H9 (cell line): ENCODE results near the gene CCL3. TPM values are rescaled to one million over a fixed set of nuclear protein-coding genes. Genes with fewer than 3 reads are reported as not detected.

ENCODE experiments used
- DNase-seq: peaks from one replicate; pipeline ENCODE4 v3.0.0-alpha.2; 2017
- H2AFZ ChIP-seq: one replicate; pipeline ENCODE4 v1.6.1; 2013; ENCODE audit warnings: mild to moderate bottlenecking, low read length, control low read depth, moderate library complexity
- H2AK5ac ChIP-seq: 2 replicates; pipeline ENCODE4 v1.6.1; 2013; ENCODE audit warnings: low read length, control low read depth, mixed read lengths; ENCODE audit not compliant: insufficient read length
- H2BK120ac ChIP-seq: one replicate; pipeline ENCODE4 v1.6.1; 2013; ENCODE audit warnings: low read depth, mild to moderate bottlenecking, low read length, control low read depth, inconsistent platforms; ENCODE audit not compliant: poor library complexity, severe bottlenecking
- H2BK12ac ChIP-seq: 2 replicates; pipeline ENCODE4 v1.6.1; 2013; ENCODE audit warnings: low read length, control low read depth, mixed read lengths, low read depth; ENCODE audit not compliant: insufficient read length
- H2BK15ac ChIP-seq: 2 replicates; pipeline ENCODE4 v1.6.1; 2013; ENCODE audit warnings: low read depth, low read length, control low read depth
- H2BK20ac ChIP-seq: one replicate; pipeline ENCODE4 v1.6.1; 2013; ENCODE audit warnings: low read depth, mild to moderate bottlenecking, low read length, control low read depth, inconsistent platforms; ENCODE audit not compliant: poor library complexity, severe bottlenecking
- H2BK5ac ChIP-seq: 2 replicates; pipeline ENCODE4 v1.6.1; 2013; ENCODE audit warnings: low read length, control low read depth, mixed read lengths; ENCODE audit not compliant: insufficient read length
- H3K14ac ChIP-seq: 2 replicates; pipeline ENCODE4 v1.6.1; 2013; ENCODE audit warnings: low read length, control low read depth; ENCODE audit not compliant: insufficient read depth
- H3K18ac ChIP-seq: 2 replicates; pipeline ENCODE4 v1.6.1; 2013; ENCODE audit warnings: low read depth, mild to moderate bottlenecking, mixed read lengths, low read length, control low read depth; ENCODE audit not compliant: insufficient read length
- H3K23ac ChIP-seq: 2 replicates; pipeline ENCODE4 v1.6.1; 2013; ENCODE audit warnings: low read length, control low read depth, mixed read lengths, low read depth; ENCODE audit not compliant: insufficient read length
- H3K23me2 ChIP-seq: 2 replicates; pipeline ENCODE4 v1.6.1; 2013; ENCODE audit warnings: low read depth, mild to moderate bottlenecking, mixed read lengths, low read length, control low read depth; ENCODE audit not compliant: insufficient read length, poor library complexity, severe bottlenecking
- H3K27ac ChIP-seq: 2 replicates; pipeline ENCODE4 v1.5.1; 2013; ENCODE audit warnings: low read length, control low read depth, mixed read lengths, low read depth; ENCODE audit not compliant: insufficient read length
- H3K27me3 ChIP-seq: 2 replicates; pipeline ENCODE4 v1.6.1; 2013; ENCODE audit warnings: low read length, control low read depth, inconsistent platforms; ENCODE audit not compliant: insufficient read depth
- H3K4ac ChIP-seq: 2 replicates; pipeline ENCODE4 v1.6.1; 2013; ENCODE audit warnings: low read depth, mild to moderate bottlenecking, control low read depth, inconsistent platforms, low read length, moderate library complexity
- H3K4me1 ChIP-seq: 2 replicates; pipeline ENCODE4 v1.6.1; 2013; ENCODE audit warnings: low read length, control low read depth, inconsistent platforms; ENCODE audit not compliant: insufficient read depth
- H3K4me2 ChIP-seq: 2 replicates; pipeline ENCODE4 v1.6.1; 2013; ENCODE audit warnings: low read length, control low read depth, mixed read lengths; ENCODE audit not compliant: insufficient read length, insufficient read depth
- H3K56ac ChIP-seq: 2 replicates; pipeline ENCODE4 v1.6.1; 2013; ENCODE audit warnings: low read depth, mild to moderate bottlenecking, mixed read lengths, low read length, control low read depth; ENCODE audit not compliant: insufficient read length
- H3K79me1 ChIP-seq: 2 replicates; pipeline ENCODE4 v1.6.1; 2013; ENCODE audit warnings: low read depth, mild to moderate bottlenecking, moderate library complexity, low read length, control low read depth, inconsistent platforms; ENCODE audit not compliant: insufficient read depth, poor library complexity, severe bottlenecking
- H3K79me2 ChIP-seq: 2 replicates; pipeline ENCODE4 v1.6.1; 2013; ENCODE audit warnings: low read length, control low read depth, inconsistent platforms; ENCODE audit not compliant: insufficient read depth
- H3K9ac ChIP-seq: 2 replicates; pipeline ENCODE4 v1.6.1; 2013; ENCODE audit warnings: low read length, control low read depth, mixed read lengths; ENCODE audit not compliant: insufficient read length; ENCODE audit errors: extremely low read depth
- H3K9me3 ChIP-seq: one replicate; pipeline ENCODE4 v1.6.1; 2013; ENCODE audit warnings: low read depth, low read length, inconsistent platforms; ENCODE audit not compliant: control insufficient read depth
- H3T11ph ChIP-seq: one replicate; pipeline ENCODE4 v1.6.1; 2013; ENCODE audit warnings: mild to moderate bottlenecking, low read length, control low read depth, inconsistent platforms
- H4K20me1 ChIP-seq: one replicate; pipeline ENCODE4 v1.6.1; 2013; ENCODE audit not compliant: control insufficient read depth, insufficient read length, insufficient read depth
- H4K5ac ChIP-seq: 2 replicates; pipeline ENCODE4 v1.6.1; 2013; ENCODE audit warnings: low read depth, mild to moderate bottlenecking, mixed read lengths, low read length, control low read depth; ENCODE audit not compliant: insufficient read length
- H4K8ac ChIP-seq: replicated peaks from 2 replicates; pipeline ENCODE4 v1.6.1; 2013; ENCODE audit warnings: low read length, control low read depth, mixed read lengths, low read depth; ENCODE audit not compliant: insufficient read length
- H4K91ac ChIP-seq: 2 replicates; pipeline ENCODE4 v1.6.1; 2013; ENCODE audit warnings: low read depth, mild to moderate bottlenecking, moderate library complexity, mixed read lengths, low read length, control low read depth; ENCODE audit not compliant: insufficient read length
- H3K27ac Mint-ChIP-seq, 3 experiments: 2 replicates in 2 of 3; 3 replicates in 1 of 3; pipeline ENCODE4 v1.8.0; 2020 to 2021; ENCODE audit warnings: mixed read lengths in 3 of 3, mild to moderate bottlenecking in 1 of 3, moderate library complexity in 1 of 3
- H3K27me3 Mint-ChIP-seq: 2 replicates; pipeline ENCODE4 v1.8.0; 2021; ENCODE audit warnings: low read depth, mild to moderate bottlenecking, moderate library complexity, mixed read lengths
- H3K36me3 Mint-ChIP-seq, 3 experiments: 2 replicates in 2 of 3; 3 replicates in 1 of 3; pipeline ENCODE4 v1.8.0; 2020 to 2021; ENCODE audit warnings: low read depth in 3 of 3, mixed read lengths in 3 of 3; ENCODE audit not compliant: insufficient read depth in 1 of 3
- H3K4me1 Mint-ChIP-seq, 2 experiments: 2 replicates each; pipeline ENCODE4 v1.8.0; 2020; ENCODE audit warnings: mixed read lengths in 2 of 2
- H3K4me3 Mint-ChIP-seq, 2 experiments: 2 replicates in 1 of 2; 3 replicates in 1 of 2; pipeline ENCODE4 v1.8.0; 2020 to 2021; ENCODE audit warnings: mild to moderate bottlenecking in 2 of 2, mixed read lengths in 2 of 2, moderate library complexity in 1 of 2
- H3K9me3 Mint-ChIP-seq, 2 experiments: 2 replicates in 1 of 2; 3 replicates in 1 of 2; pipeline ENCODE4 v1.8.0; 2020; ENCODE audit warnings: mild to moderate bottlenecking in 2 of 2, mixed read lengths in 2 of 2, moderate library complexity in 1 of 2
- CTCF ChIP-seq: fragments of 200-600 bp; sonication (generic); conservative IDR thresholded peaks from 3 replicates; pipeline ENCODE4 v1.8.0; 2021; ENCODE audit warnings: antibody characterized with exemption, mild to moderate bottlenecking
- WGBS: extraction: QIAGEN DNeasy Blood & Tissue Kit; methylation state at CpG from one replicate; pipeline ENCODE4 v1.1.7; 2013; ENCODE audit warnings: missing lambda C conversion rate, low lambda C conversion rate, mixed read lengths; ENCODE audit not compliant: insufficient read length; ENCODE audit errors: extremely low coverage; 5-methylcytosine and 5-hydroxymethylcytosine counted together
- total RNA-seq: library from RNA; stranded (reverse); gene quantifications from 2 replicates; pipeline ENCODE4 v1.2.1, GENCODE V29; 2021

CCL3 gene
- total RNA-seq, 1 experiment from 2014 or later = not detected

- Mint-ChIP-seq H3K36me3 (0 out of 7 replicates have a peak, but pooled peaks cover 0 to 2% (median 0%) of the 10 kb centered on the region in 3 experiments), H3K27ac (no peak within 1 kb of the TSS; a peak in 1 of 7 replicates), H3K27me3 (peaks cover 2% of the 10 kb centered on the region), H3K4me3 (no peak within 1 kb of the TSS), H3K4me1 (peaks cover 0 to 3% of the 10 kb centered on the region in 2 experiments; a peak in 1 of 4 replicates), H3K9me3 (no peaks in the 10 kb centered on the region; a peak in 3 of 5 replicates)
- Histone ChIP-seq H3T11ph (no peak within 1 kb of the TSS), H3K79me1 (no peaks in the 10 kb centered on the region), H3K79me2 (no peaks in the 10 kb centered on the region), H3K9me3 (no peaks in the 10 kb centered on the region), H3K4ac (no peak within 1 kb of the TSS), H4K8ac (no peak within 1 kb of the TSS), H3K18ac (no peak within 1 kb of the TSS), H3K23ac (no peak within 1 kb of the TSS), H3K9ac (no peak within 1 kb of the TSS), H2BK12ac (no peak within 1 kb of the TSS), H3K4me2 (no peak within 1 kb of the TSS), H3K4me1 (no peaks in the 10 kb centered on the region), H4K20me1 (no peaks in the 10 kb centered on the region), H3K14ac (no peak within 1 kb of the TSS; the same call in 1 of the 2 replicates), H2AK5ac (no peak within 1 kb of the TSS), H4K91ac (no peak within 1 kb of the TSS), H3K23me2 (no peaks in the 10 kb centered on the region), H2BK5ac (no peak within 1 kb of the TSS), H2AFZ (no peak within 1 kb of the TSS), H2BK15ac (no peak within 1 kb of the TSS), H2BK20ac (no peak within 1 kb of the TSS), H2BK120ac (no peak within 1 kb of the TSS), H4K5ac (no peak within 1 kb of the TSS), H3K27me3 (no peaks in the 10 kb centered on the region), H3K56ac (no peak within 1 kb of the TSS), H3K27ac (no peak within 1 kb of the TSS)
- no peak for TF ChIP-seq CTCF
- no peak for DNase-seq
- WGBS = no CpG with 5 or more reads among the region's 5 CpGs
Measured at GRCh38 chr17:36063786-36064541, 26.0 kb downstream of the CCL3 start, which contains the start of gene CCL18. TSS of gene CCL18 (plus strand) at chr17:36064272. CDS start at chr17:36064343, 71 bp downstream.
